H1 (cell line): Measurements from ENCODE around the gene HLA-A. TPM values are rescaled to one million over a fixed set of nuclear protein-coding genes. Genes with fewer than 3 reads are reported as not detected.

Source experiments
- CTCF ChIA-PET: fragments of 300-600 bp; sonication (Branson Sonifier 250); formaldehyde crosslinking; loops from one replicate; lab custom pipeline; 2021; ENCODE audit not compliant: partially characterized antibody; lab: Charles Lee
- POLR2A ChIA-PET: fragments of 300-600 bp; sonication (Branson Sonifier 250); formaldehyde crosslinking; loops from one replicate; lab custom pipeline; 2021; ENCODE audit warnings: inconsistent platforms; ENCODE audit not compliant: partially characterized antibody; lab: Charles Lee
- DNase-seq, 2 experiments: peaks; one replicate each; pipeline versions ENCODE4 v3.0.0 to v3.0.0-alpha.2; 2010 to 2022; ENCODE audit warnings: low spot score in 2 of 2, low read depth in 1 of 2, mixed read lengths in 1 of 2
- FAIRE-seq: peaks from 2 replicates; lab custom pipeline; 2011; peaks lifted over from hg19 to GRCh38; lab: Jason Lieb, UNC
- H2AFZ ChIP-seq: 2 replicates; pipeline ENCODE4 v1.8.1; 2012; ENCODE audit warnings: low read length, inconsistent platforms
- H2AK5ac ChIP-seq: 2 replicates; pipeline ENCODE4 v1.6.1; 2013; ENCODE audit warnings: low read depth, low read length
- H2BK120ac ChIP-seq: replicated peaks from 2 replicates; pipeline ENCODE3; 2013; ENCODE audit warnings: low read depth, low read length, inconsistent platforms
- H2BK12ac ChIP-seq: 2 replicates; pipeline ENCODE4 v1.6.1; 2013; ENCODE audit warnings: low read depth, low read length
- H2BK15ac ChIP-seq: 2 replicates; pipeline ENCODE4 v1.6.1; 2013; ENCODE audit warnings: low read length
- H2BK20ac ChIP-seq: 2 replicates; pipeline ENCODE4 v1.6.1; 2013; ENCODE audit warnings: low read length
- H2BK5ac ChIP-seq: 2 replicates; pipeline ENCODE4 v1.6.1; 2013; ENCODE audit warnings: low read depth, low read length
- H3K14ac ChIP-seq: 2 replicates; pipeline ENCODE4 v1.6.1; 2013; ENCODE audit warnings: inconsistent platforms; ENCODE audit not compliant: insufficient read length
- H3K18ac ChIP-seq: 2 replicates; pipeline ENCODE4 v1.6.1; 2013; ENCODE audit warnings: low read length; ENCODE audit errors: extremely low read depth
- H3K23ac ChIP-seq: 2 replicates; pipeline ENCODE4 v1.6.1; 2013; ENCODE audit warnings: inconsistent platforms; ENCODE audit not compliant: insufficient read length
- H3K23me2 ChIP-seq: 2 replicates; pipeline ENCODE4 v1.6.1; 2013; ENCODE audit warnings: low read depth, low read length
- H3K27ac ChIP-seq: 2 replicates; pipeline ENCODE4 v1.6.1; 2011; ENCODE audit warnings: low read depth, low read length, inconsistent platforms
- H3K27me3 ChIP-seq, 4 experiments: replicated peaks in 1 of 4; 1 replicate in 1 of 4; 2 replicates in 3 of 4; pipeline versions ENCODE4 v1.6.1 to v1.8.1; 2011 to 2013; ENCODE audit warnings: low read length in 3 of 4, mild to moderate bottlenecking in 3 of 4, inconsistent platforms in 2 of 4, mixed read lengths in 2 of 4, moderate library complexity in 1 of 4; ENCODE audit not compliant: control insufficient read depth in 3 of 4, insufficient read depth in 3 of 4; ENCODE audit errors: extremely low read depth in 1 of 4
- H3K36me3 ChIP-seq, 4 experiments: 2 replicates each; pipeline versions ENCODE4 v1.6.1 to v1.8.1; 2011 to 2013; ENCODE audit warnings: mild to moderate bottlenecking in 4 of 4, low read length in 3 of 4, moderate library complexity in 2 of 4, control low read depth in 1 of 4, inconsistent platforms in 1 of 4; ENCODE audit not compliant: insufficient read depth in 4 of 4, control insufficient read depth in 2 of 4
- H3K4ac ChIP-seq: replicated peaks from 2 replicates; pipeline ENCODE3; 2013; ENCODE audit warnings: low read length, low read depth, mixed read lengths, inconsistent platforms; ENCODE audit not compliant: insufficient read length
- H3K4me1 ChIP-seq, 4 experiments: replicated peaks in 1 of 4; 1 replicate in 1 of 4; 2 replicates in 3 of 4; pipeline versions ENCODE4 v1.6.1 to v1.8.1; 2011 to 2013; ENCODE audit warnings: low read length in 3 of 4, inconsistent platforms in 2 of 4, mixed read lengths in 1 of 4; ENCODE audit not compliant: insufficient read depth in 4 of 4, control insufficient read depth in 3 of 4
- H3K4me2 ChIP-seq, 2 experiments: 2 replicates each; pipeline versions ENCODE4 v1.6.1 to v1.8.1; 2011 to 2013; ENCODE audit warnings: low read depth in 2 of 2, low read length in 2 of 2, control low read depth in 1 of 2, inconsistent platforms in 1 of 2, mild to moderate bottlenecking in 1 of 2; ENCODE audit not compliant: insufficient read depth in 1 of 2
- H3K4me3 ChIP-seq, 4 experiments: fragments of 200-600, 300-600 bp in 1 of 4; sonication (generic), shearing (Covaris generic), sonication (Bioruptor Twin) in 1 of 4; 2 replicates each; pipeline versions ENCODE4 v1.5.1 to v1.8.1; 2011 to 2016; ENCODE audit warnings: low read length in 4 of 4, low read depth in 3 of 4, control low read depth in 2 of 4, inconsistent platforms in 2 of 4, mild to moderate bottlenecking in 2 of 4, mixed read lengths in 1 of 4, moderate library complexity in 1 of 4; ENCODE audit not compliant: insufficient read depth in 2 of 4; ENCODE audit errors: extremely low read depth in 1 of 4
- H3K56ac ChIP-seq: replicated peaks from 2 replicates; pipeline ENCODE3; 2013; ENCODE audit warnings: low read depth, mild to moderate bottlenecking, mixed read lengths, low read length, inconsistent platforms; ENCODE audit not compliant: insufficient read length
- H3K79me1 ChIP-seq: 2 replicates; pipeline ENCODE4 v1.6.1; 2013; ENCODE audit warnings: low read depth, low read length, control low read depth
- H3K79me2 ChIP-seq, 2 experiments: 2 replicates each; pipeline versions ENCODE4 v1.6.1 to v1.8.1; 2012 to 2013; ENCODE audit warnings: low read length in 2 of 2, mild to moderate bottlenecking in 2 of 2, inconsistent platforms in 1 of 2; ENCODE audit not compliant: insufficient read depth in 2 of 2, control insufficient read depth in 1 of 2
- H3K9ac ChIP-seq, 4 experiments: replicated peaks in 1 of 4; 1 replicate in 1 of 4; 2 replicates in 3 of 4; pipeline versions ENCODE4 v1.6.1 to v1.8.1; 2011 to 2013; ENCODE audit warnings: low read depth in 3 of 4, low read length in 3 of 4, control low read depth in 2 of 4, mild to moderate bottlenecking in 2 of 4, moderate library complexity in 2 of 4, inconsistent platforms in 1 of 4; ENCODE audit errors: extremely low read depth in 1 of 4
- H3K9me3 ChIP-seq, 2 experiments: 2 replicates each; pipeline versions ENCODE4 v1.6.1 to v1.8.1; 2012 to 2013; ENCODE audit warnings: mild to moderate bottlenecking in 2 of 2, moderate library complexity in 2 of 2, control low read depth in 1 of 2, inconsistent platforms in 1 of 2, low read depth in 1 of 2, low read length in 1 of 2, mixed read lengths in 1 of 2; ENCODE audit not compliant: insufficient read depth in 2 of 2
- H4K20me1 ChIP-seq, 2 experiments: replicated peaks in 1 of 2; 2 replicates each; pipeline versions ENCODE3 to v1.8.1; 2011 to 2013; ENCODE audit warnings: inconsistent platforms in 2 of 2, low read length in 2 of 2, mild to moderate bottlenecking in 1 of 2; ENCODE audit not compliant: insufficient read depth in 2 of 2, control insufficient read depth in 1 of 2
- H4K5ac ChIP-seq: 2 replicates; pipeline ENCODE4 v1.6.1; 2013; ENCODE audit warnings: low read length, low read depth, mixed read lengths, inconsistent platforms; ENCODE audit not compliant: insufficient read length
- H4K8ac ChIP-seq: 2 replicates; pipeline ENCODE4 v1.8.0; 2013; ENCODE audit warnings: mild to moderate bottlenecking, moderate library complexity, low read length, inconsistent platforms; ENCODE audit not compliant: insufficient read depth; ENCODE audit errors: extremely low read depth
- H4K91ac ChIP-seq: replicated peaks from 2 replicates; pipeline ENCODE3; 2013; ENCODE audit warnings: low read length, mixed read lengths, inconsistent platforms; ENCODE audit not compliant: insufficient read length
- JUN ChIP-seq: IDR thresholded peaks from 2 replicates; pipeline ENCODE4 v1.6.1; 2011; ENCODE audit warnings: low read depth, mild to moderate bottlenecking, improper control_type of control experiment, low read length
- polyA plus RNA-seq, 7 experiments: library from polyadenylated mRNA; depleted of rRNA in 3 of 7; stranded (reverse) in 5 of 7; unstranded in 2 of 7; fragments of >200 nt in 5 of 7; fragments of 200-250 nt in 2 of 7; gene quantifications; 1 replicate in 5 of 7; 2 replicates in 1 of 7; 4 replicates in 1 of 7; pipeline versions ENCODE4 v1.2.1 to v1.2.3, GENCODE V29; 2011 to 2013; ENCODE audit warnings: missing spikeins in 2 of 7, mixed read lengths in 2 of 7
- total RNA-seq: library from RNA; stranded (reverse); fragmentation: NEBNext Ultra II Directional; extraction: Animal tissue kit (Norgen Biotek cat#: 25700); gene quantifications from 2 replicates; pipeline ENCODE4 v1.2.1, GENCODE V29; 2021

HLA-A gene
- total and polyA plus RNA-seq, 2 of the 8 experiments (the other 6 are each of a cell fraction or from before 2014, with no cell fraction given): 221 to 474 TPM

DNA sequence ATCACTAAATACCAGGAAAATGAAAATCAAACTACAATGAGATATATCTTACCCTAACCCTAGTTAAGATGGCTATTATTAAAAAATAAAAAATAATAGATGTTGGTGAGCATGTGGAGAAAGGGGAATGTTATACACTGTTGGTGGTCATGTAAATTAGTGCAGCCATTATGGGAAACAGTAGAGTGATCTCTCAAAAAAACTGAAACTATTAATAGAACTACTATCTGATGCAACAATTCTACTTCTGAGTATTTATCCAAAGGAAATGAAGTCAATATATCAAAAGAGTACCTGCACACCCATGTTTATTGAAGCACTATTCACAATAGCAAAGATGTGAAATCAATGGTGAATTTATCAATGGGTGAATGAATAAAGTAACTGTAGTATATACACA lies 48.6 kb downstream of the HLA-A start:
- ChIA-PET POLR2A (no interaction called here), CTCF (interaction anchor here (1.4 kb wide), 1 partner anchor 138 kb away, joined by 4 read pairs; no protein-coding TSS in a partner anchor)
- no peak overlapping the region for H2BK20ac ChIP-seq
- no peak overlapping the region for H2AFZ ChIP-seq
- H2BK120ac ChIP-seq: no peak overlapping the region
- no peak overlapping the region for H4K91ac ChIP-seq
- no peaks in the 10 kb centered on the region for H3K23me2 ChIP-seq
- no peak overlapping the region for H2BK5ac ChIP-seq
- H3K9ac ChIP-seq: no peak overlapping the region
- no peak overlapping the region for H3K14ac ChIP-seq
- no peaks in the 10 kb centered on the region for H3K36me3 ChIP-seq
- no peak for TF ChIP-seq JUN
- no peaks in the 10 kb centered on the region for H4K20me1 ChIP-seq
- H3K4me1 ChIP-seq: no peaks in the 10 kb centered on the region; a peak in 1 of 7 replicates
- no peak overlapping the region for H3K4me3 ChIP-seq
- H4K8ac ChIP-seq: no peak overlapping the region
- no peak overlapping the region for H3K4me2 ChIP-seq
- H3K56ac ChIP-seq: no peak overlapping the region
- H3K79me1 ChIP-seq: no peaks in the 10 kb centered on the region
- no peaks in the 10 kb centered on the region for H3K9me3 ChIP-seq
- H2BK12ac ChIP-seq: no peak overlapping the region
- no peak overlapping the region for H3K23ac ChIP-seq
- no peak overlapping the region for H4K5ac ChIP-seq
- H3K79me2 ChIP-seq: no peaks in the 10 kb centered on the region
- H3K18ac ChIP-seq: no peak overlapping the region
- FAIRE-seq: no peak
- no peak overlapping the region for H3K27ac ChIP-seq
- H3K4ac ChIP-seq: no peak overlapping the region
- DNase-seq: no peak
- no peak overlapping the region for H2BK15ac ChIP-seq
- no peaks in the 10 kb centered on the region for H3K27me3 ChIP-seq
- no peak overlapping the region for H2AK5ac ChIP-seq
